Stomach (tissue), 4 donors: ENCODE measurements around the gene MAPK14.

Source experiments
- EP300 ChIP-seq: sonication (generic); formaldehyde crosslinking; IDR thresholded peaks from one replicate; pipeline ENCODE4 v1.6.1; 2017; ENCODE audit warnings: antibody characterized with exemption
- POLR2A ChIP-seq, 4 donors: fragments of 450-650 bp; IDR thresholded peaks; one replicate each; pipeline ENCODE4 v1.6.1; 2016; ENCODE audit warnings: antibody characterized with exemption in 4 of 4, control low read depth in 2 of 4, mild to moderate bottlenecking in 1 of 4, moderate library complexity in 1 of 4
- POLR2AphosphoS5 ChIP-seq, 3 donors: sonication (generic); formaldehyde crosslinking; IDR thresholded peaks; one replicate each; pipeline ENCODE4 v1.6.1; 2016; ENCODE audit warnings: antibody characterized with exemption in 3 of 3
- TF ChIP-seq, protein P1 (sequence below), 7 experiments: fragments of 450-650 bp in 4 of 7; fragments of 200-600 bp in 3 of 7; sonication (generic) in 3 of 7; IDR thresholded peaks; one replicate each; pipeline ENCODE4 v1.5.1; 2016 to 2019; ENCODE audit warnings: antibody characterized with exemption in 7 of 7, control low read depth in 2 of 7, mild to moderate bottlenecking in 1 of 7

GRCh38 chr6:36117658-36118549 lies 90.3 kb downstream of the MAPK14 start:
- TF ChIP-seq, protein P1, sequence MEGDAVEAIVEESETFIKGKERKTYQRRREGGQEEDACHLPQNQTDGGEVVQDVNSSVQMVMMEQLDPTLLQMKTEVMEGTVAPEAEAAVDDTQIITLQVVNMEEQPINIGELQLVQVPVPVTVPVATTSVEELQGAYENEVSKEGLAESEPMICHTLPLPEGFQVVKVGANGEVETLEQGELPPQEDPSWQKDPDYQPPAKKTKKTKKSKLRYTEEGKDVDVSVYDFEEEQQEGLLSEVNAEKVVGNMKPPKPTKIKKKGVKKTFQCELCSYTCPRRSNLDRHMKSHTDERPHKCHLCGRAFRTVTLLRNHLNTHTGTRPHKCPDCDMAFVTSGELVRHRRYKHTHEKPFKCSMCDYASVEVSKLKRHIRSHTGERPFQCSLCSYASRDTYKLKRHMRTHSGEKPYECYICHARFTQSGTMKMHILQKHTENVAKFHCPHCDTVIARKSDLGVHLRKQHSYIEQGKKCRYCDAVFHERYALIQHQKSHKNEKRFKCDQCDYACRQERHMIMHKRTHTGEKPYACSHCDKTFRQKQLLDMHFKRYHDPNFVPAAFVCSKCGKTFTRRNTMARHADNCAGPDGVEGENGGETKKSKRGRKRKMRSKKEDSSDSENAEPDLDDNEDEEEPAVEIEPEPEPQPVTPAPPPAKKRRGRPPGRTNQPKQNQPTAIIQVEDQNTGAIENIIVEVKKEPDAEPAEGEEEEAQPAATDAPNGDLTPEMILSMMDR (IDR thresholded peaks at IDR 0.05) = no peak
- no peak for TF ChIP-seq EP300
- TF ChIP-seq POLR2A (IDR thresholded peaks at IDR 0.05) = no peak
- TF ChIP-seq POLR2AphosphoS5 (IDR thresholded peaks at IDR 0.05) = no peak
